HepG2 (cell line): ENCODE results near the gene ELMOD3. TPM values are rescaled to one million over a fixed set of nuclear protein-coding genes. Genes with fewer than 3 reads are reported as not detected.
"Not testable (repeated sequence)": the region's sequence is repeated elsewhere in the genome, so short reads cannot be mapped to it uniquely, and the experiment has no call there.

Experiments
- ATAC-seq: fragments of 200-7000 bp; cut with Tn5 transposase; 3 replicates; pipeline ENCODE4 v1.9.1; 2020; ENCODE audit warnings: mild to moderate bottlenecking, moderate library complexity
- BruUV-seq: library from RNA; stranded (reverse); fragments of 400-500 nt; replicated peaks from 2 replicates; lab custom pipeline; 2021; lab: Mats Ljungman, UMichigan
- CTCF ChIA-PET: fragments of 300-600 bp; formaldehyde crosslinking; extraction: SDS; loops from one replicate; lab custom pipeline; 2021; ENCODE audit warnings: low total read pairs, inconsistent platforms, low intra/inter-chr PET ratio; lab: Yijun Ruan, JAX
- POLR2A ChIA-PET: fragments of 350-600 bp; sonication (Branson Sonifier 250); formaldehyde crosslinking; loops from one replicate; lab custom pipeline; 2020; ENCODE audit warnings: antibody characterized with exemption, inconsistent platforms; lab: Yijun Ruan, JAX
- DNase-seq: peaks from one replicate; pipeline ENCODE4 v3.0.0-alpha.2; 2015; ENCODE audit warnings: low spot score
- FAIRE-seq: peaks from 3 replicates; lab custom pipeline; 2011; peaks lifted over from hg19 to GRCh38; lab: Jason Lieb, UNC
- H2AFZ ChIP-seq: one replicate; pipeline ENCODE4 v1.6.1; 2011; ENCODE audit warnings: low read length, inconsistent platforms
- H3K27ac ChIP-seq: fragments of 300-600 bp; 3 replicates; pipeline ENCODE4 v1.8.0; 2011; ENCODE audit warnings: mixed run types, mild to moderate bottlenecking, mixed read lengths, low read length, inconsistent platforms; ENCODE audit not compliant: insufficient read depth; ENCODE audit errors: extremely low read length
- H3K27me3 ChIP-seq, 2 experiments: fragments of 200-600 bp in 1 of 2; 2 replicates in 1 of 2; 3 replicates in 1 of 2; pipeline versions ENCODE4 v1.6.0 to v1.8.0; 2011; ENCODE audit warnings: low read length in 2 of 2, mild to moderate bottlenecking in 2 of 2, moderate library complexity in 2 of 2, inconsistent platforms in 1 of 2; ENCODE audit not compliant: insufficient read depth in 2 of 2, control insufficient read depth in 1 of 2
- H3K36me3 ChIP-seq, 2 experiments: fragments of 200-600 bp in 1 of 2; replicated peaks in 1 of 2; 2 replicates in 1 of 2; 3 replicates in 1 of 2; pipeline versions ENCODE4 v1.5.1 to v1.8.0; 2011; ENCODE audit warnings: low read length in 2 of 2, inconsistent platforms in 1 of 2; ENCODE audit not compliant: insufficient read depth in 2 of 2, control insufficient read depth in 1 of 2
- H3K4me1 ChIP-seq: 2 replicates; pipeline ENCODE4 v1.5.1; 2012; ENCODE audit warnings: low read length, inconsistent platforms; ENCODE audit not compliant: insufficient read depth
- H3K4me2 ChIP-seq: 2 replicates; pipeline ENCODE4 v1.6.0; 2011; ENCODE audit warnings: low read depth, low read length, inconsistent platforms
- H3K4me3 ChIP-seq, 3 experiments: fragments of 200-600 bp in 1 of 3; sonication (generic), shearing (Covaris generic) in 1 of 3; replicated peaks in 1 of 3; 2 replicates each; pipeline ENCODE4 v1.5.1; 2011 to 2016; ENCODE audit warnings: low read length in 3 of 3, inconsistent platforms in 2 of 3, low read depth in 2 of 3, mild to moderate bottlenecking in 2 of 3, control low read depth in 1 of 3, mixed read lengths in 1 of 3; ENCODE audit not compliant: insufficient read depth in 1 of 3
- H3K79me2 ChIP-seq: one replicate; pipeline ENCODE4 v1.6.1; 2011; ENCODE audit warnings: low read length, inconsistent platforms; ENCODE audit not compliant: insufficient read depth
- H3K9ac ChIP-seq: 2 replicates; pipeline ENCODE4 v1.6.0; 2011; ENCODE audit warnings: mild to moderate bottlenecking, low read depth, low read length, inconsistent platforms; ENCODE audit not compliant: insufficient read depth
- H3K9me3 ChIP-seq: 2 replicates; pipeline ENCODE4 v1.5.1; 2012; ENCODE audit warnings: mild to moderate bottlenecking, low read length
- H4K20me1 ChIP-seq: 2 replicates; pipeline ENCODE4 v1.6.0; 2011; ENCODE audit warnings: inconsistent platforms, mild to moderate bottlenecking, low read length, moderate library complexity; ENCODE audit not compliant: insufficient read depth
- DR1 ChIP-seq: sonication (generic); formaldehyde crosslinking; IDR thresholded peaks from 2 replicates; pipeline ENCODE4 v1.8.0; 2021; ENCODE audit warnings: mild to moderate bottlenecking, missing genetic modification reagents, inconsistent platforms
- HMG20A ChIP-seq: IDR thresholded peaks from 2 replicates; pipeline ENCODE4 v1.6.1; 2016; ENCODE audit warnings: borderline replicate concordance
- MTERF4 ChIP-seq: sonication (generic); formaldehyde crosslinking; IDR thresholded peaks from 2 replicates; pipeline ENCODE4 v1.8.0; 2023; ENCODE audit warnings: mild to moderate bottlenecking, missing genetic modification reagents
- RBFOX2 ChIP-seq: fragments of 200-400 bp; formaldehyde crosslinking; IDR thresholded peaks from 2 replicates; pipeline ENCODE4 v1.6.1; 2017; ENCODE audit warnings: low read depth, mild to moderate bottlenecking, low read length
- RORA ChIP-seq: sonication (generic); formaldehyde crosslinking; IDR thresholded peaks from 2 replicates; pipeline ENCODE4 v1.5.0; 2020; ENCODE audit warnings: mild to moderate bottlenecking, missing genetic modification reagents, moderate library complexity
- SAP130 ChIP-seq: IDR thresholded peaks from 2 replicates; pipeline ENCODE4 v1.6.1; 2016; ENCODE audit warnings: low read depth
- XRCC5 ChIP-seq: fragments of 200-400 bp; formaldehyde crosslinking; optimal IDR thresholded peaks from 2 replicates; pipeline ENCODE3; 2017; ENCODE audit warnings: mild to moderate bottlenecking, low read length
- ZBTB33 ChIP-seq: sonication (generic); formaldehyde crosslinking; IDR thresholded peaks from 2 replicates; pipeline ENCODE4 v1.4.0; 2020; ENCODE audit warnings: missing genetic modification reagents
- ZNF703 ChIP-seq: sonication (generic); formaldehyde crosslinking; IDR thresholded peaks from 2 replicates; pipeline ENCODE4 v1.5.1; 2020; ENCODE audit warnings: missing genetic modification reagents, mild to moderate bottlenecking, moderate library complexity, borderline replicate concordance
- WGBS: methylation state at CpG from one replicate; pipeline ENCODE4 v1.1.6; 2017; ENCODE audit warnings: low lambda C conversion rate; 5-methylcytosine and 5-hydroxymethylcytosine counted together
- in situ Hi-C: cut with HindIII; loops from 2 replicates; pipeline ENCODE4 v1.10.0; 2017; ENCODE audit warnings: low pct_unique_long_range_greater_than_20kb; ENCODE audit not compliant: extremely low pct_ligation_motif_present
- intact Hi-C: fragments of 100-400 bp; cut with micrococcal nuclease; formaldehyde crosslinking; loops from one replicate; pipeline ENCODE4 v1.10.0; 2022; ENCODE audit not compliant: unreplicated experiment
- polyA plus RNA-seq, 8 experiments: library from polyadenylated mRNA; depleted of rRNA in 3 of 8; stranded (reverse) in 7 of 8; unstranded in 1 of 8; fragments of >200 nt; fragmentation: Illumina TruSeq in 4 of 8; extraction: Trizol in 4 of 8; gene quantifications; 2 replicates each; pipeline versions ENCODE4 v1.2.1 to v1.2.3, GENCODE V29; 2011 to 2016; ENCODE audit warnings: low read depth in 4 of 8, missing spikeins in 1 of 8, mixed read lengths in 1 of 8; ENCODE audit not compliant: insufficient read depth in 1 of 8
- total RNA-seq, 5 experiments: library from RNA; depleted of rRNA; stranded (reverse); fragments of >200 nt; fragmentation: Illumina TruSeq; extraction: Trizol; gene quantifications; 2 replicates each; pipeline ENCODE4 v1.2.3, GENCODE V29; 2016; ENCODE audit warnings: low read depth in 1 of 5

The ELMOD3 gene
- total and polyA plus RNA-seq, 2 of the 13 experiments (the other 11 are each of a cell fraction or from before 2014, with no cell fraction given): 13.3 to 19.5 TPM

GRCh38 chr2:85315921-85316320, 38.6 kb upstream of the ELMOD3 start:
- H3K4me2 ChIP-seq, BruUV-seq, FAIRE-seq: not testable (repeated sequence)
- peak; percentile 33 for ATAC-seq
- peak; percentile 45 for TF ChIP-seq RBFOX2
- TF ChIP-seq, all 625 proteins: peak for 1; not testable (repeated sequence) for 624
- POLR2A ChIA-PET: interaction anchor here (2.5 kb wide), 1 partner anchor 39 kb away, joined by 6 read pairs; the partner anchor contains the start of genes ELMOD3 and RETSAT
- H3K9ac ChIP-seq, DNase-seq, H3K27me3 ChIP-seq, in situ Hi-C loops, H2AFZ ChIP-seq, intact Hi-C loops, H3K9me3 ChIP-seq, H3K4me3 ChIP-seq, H3K27ac ChIP-seq, CTCF ChIA-PET: not testable (repeated sequence)
- peaks cover 18 to 51% of the 10 kb centered on the region in 2 experiments for H3K36me3 ChIP-seq
- WGBS: 76% methylated on average over 4 of the region's 5 CpGs
- H4K20me1 ChIP-seq: peaks cover 13% of the 10 kb centered on the region
- H3K79me2 ChIP-seq: peaks cover 30% of the 10 kb centered on the region
- peaks cover 44% of the 10 kb centered on the region for H3K4me1 ChIP-seq

- Histone ChIP-seq H3K27me3 (no peaks in the 10 kb centered on the region), H3K9me3 (no peaks in the 10 kb centered on the region), H3K79me2 (peaks cover 54% of the 10 kb centered on the region), H3K36me3 (peaks cover 25 to 75% of the 10 kb centered on the region in 2 experiments), H4K20me1 (peaks cover 15% of the 10 kb centered on the region), H3K4me2 (no peak overlapping the region), H3K27ac (no peak overlapping the region), H3K4me3 (no peak overlapping the region), H3K4me1 (peaks cover 62% of the 10 kb centered on the region), H3K9ac (no peak overlapping the region), H2AFZ (no peak overlapping the region)
- in situ Hi-C loops (no loop called here), intact Hi-C loops (no loop called here)
- no peak for FAIRE-seq
- no peak for ATAC-seq
- BruUV-seq: no TSS peak
- 96% methylated on average over 11 of the region's 11 CpGs for WGBS
- CTCF ChIA-PET: no interaction called here
- DNase-seq: no peak
- POLR2A ChIA-PET: interaction anchor here (1.0 to 5.5 kb wide), 5 partner anchors 9 to 36 kb away, joined by 3 to 25 read pairs (median 7); partner anchors contain the start of genes ELMOD3, RETSAT and TGOLN2
- TF ChIP-seq ZBTB33 (CRISPR knock-in tag) (peak; percentile 54; the same call in 1 of the 2 replicates), ZNF703 (CRISPR knock-in tag) (no peak), XRCC5 (no peak), DR1 (no peak), SAP130 (CRISPR knock-in tag) (no peak), MTERF4 (CRISPR knock-in tag) (no peak), RORA (CRISPR knock-in tag) (no peak), HMG20A (CRISPR knock-in tag) (no peak)
These were observed 36.1 kb upstream of the ELMOD3 start for GRCh38 chr2:85318222-85319074.
